Fibroblast of mammary gland (primary cell): ENCODE measurements around the gene LRRC63.

Experiments
- DNase-seq: peaks from one replicate; pipeline ENCODE4 v3.0.0-alpha.2; 2010; ENCODE audit warnings: low read depth
- H3K4me3 ChIP-seq: 2 replicates; pipeline ENCODE4 v1.5.1; 2011; ENCODE audit warnings: low read depth, mild to moderate bottlenecking, low read length, moderate library complexity; ENCODE audit not compliant: control insufficient read depth
- TF ChIP-seq, protein P1 (sequence below): conservative IDR thresholded peaks from 2 replicates; pipeline ENCODE4 v1.5.1; 2011; ENCODE audit warnings: low read depth, low read length, inconsistent platforms; ENCODE audit not compliant: control insufficient read depth, insufficient read depth

The LRRC63 gene

DNA sequence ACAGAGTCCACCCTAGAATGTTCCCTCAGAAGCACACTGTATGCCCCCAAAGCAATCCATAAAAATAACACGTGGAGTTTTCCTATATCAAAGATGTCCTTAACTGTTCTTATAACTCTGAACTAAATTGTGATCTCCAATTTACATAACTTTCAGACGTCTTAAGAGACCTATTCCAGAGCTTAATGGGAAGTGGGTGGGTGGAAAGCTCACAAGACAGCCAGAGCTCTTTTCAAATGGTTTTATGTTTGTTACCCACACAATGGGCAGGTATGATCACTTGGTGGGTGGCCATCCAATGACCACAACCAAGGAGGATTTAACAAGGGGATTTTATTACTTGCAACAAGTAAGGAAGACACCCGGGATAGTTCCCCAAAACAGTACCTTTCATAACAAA lies 81.7 kb downstream of the LRRC63 start:
- no peak overlapping the region for H3K4me3 ChIP-seq
- no peak for DNase-seq
- TF ChIP-seq, protein P1, sequence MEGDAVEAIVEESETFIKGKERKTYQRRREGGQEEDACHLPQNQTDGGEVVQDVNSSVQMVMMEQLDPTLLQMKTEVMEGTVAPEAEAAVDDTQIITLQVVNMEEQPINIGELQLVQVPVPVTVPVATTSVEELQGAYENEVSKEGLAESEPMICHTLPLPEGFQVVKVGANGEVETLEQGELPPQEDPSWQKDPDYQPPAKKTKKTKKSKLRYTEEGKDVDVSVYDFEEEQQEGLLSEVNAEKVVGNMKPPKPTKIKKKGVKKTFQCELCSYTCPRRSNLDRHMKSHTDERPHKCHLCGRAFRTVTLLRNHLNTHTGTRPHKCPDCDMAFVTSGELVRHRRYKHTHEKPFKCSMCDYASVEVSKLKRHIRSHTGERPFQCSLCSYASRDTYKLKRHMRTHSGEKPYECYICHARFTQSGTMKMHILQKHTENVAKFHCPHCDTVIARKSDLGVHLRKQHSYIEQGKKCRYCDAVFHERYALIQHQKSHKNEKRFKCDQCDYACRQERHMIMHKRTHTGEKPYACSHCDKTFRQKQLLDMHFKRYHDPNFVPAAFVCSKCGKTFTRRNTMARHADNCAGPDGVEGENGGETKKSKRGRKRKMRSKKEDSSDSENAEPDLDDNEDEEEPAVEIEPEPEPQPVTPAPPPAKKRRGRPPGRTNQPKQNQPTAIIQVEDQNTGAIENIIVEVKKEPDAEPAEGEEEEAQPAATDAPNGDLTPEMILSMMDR, result no peak

DNA sequence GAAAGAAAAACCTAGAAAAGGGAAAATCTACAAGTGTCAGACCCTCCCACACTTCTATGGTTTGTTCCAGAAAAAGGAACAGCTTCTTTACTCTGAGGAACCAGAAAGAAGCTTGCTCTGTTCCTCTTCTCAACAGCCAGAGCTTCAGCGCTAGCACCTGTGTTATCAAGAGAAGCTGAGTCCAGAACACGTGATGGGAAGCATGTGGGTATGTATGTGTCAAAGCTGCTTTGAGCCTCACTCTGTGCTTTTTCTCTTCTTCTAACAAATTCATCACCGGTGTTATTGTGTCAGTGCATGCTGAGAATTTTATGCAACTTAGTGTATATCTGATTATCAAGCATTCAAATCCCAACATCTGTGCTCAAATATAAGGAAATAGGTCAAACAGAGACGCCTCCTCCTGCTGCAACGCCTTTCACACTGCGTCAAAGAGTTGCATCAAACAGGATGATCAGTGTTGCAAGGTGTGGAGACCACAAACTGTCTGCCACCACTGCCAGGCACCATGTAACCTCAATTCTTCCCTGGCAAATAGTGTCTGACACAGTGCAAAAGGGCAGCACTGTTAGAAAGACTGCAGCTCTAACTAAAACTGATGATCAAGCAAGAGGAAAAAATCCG lies 83.9 kb downstream of the LRRC63 start:
- peak; percentile 91 for DNase-seq
- H3K4me3 ChIP-seq, result no peak overlapping the region

DNA sequence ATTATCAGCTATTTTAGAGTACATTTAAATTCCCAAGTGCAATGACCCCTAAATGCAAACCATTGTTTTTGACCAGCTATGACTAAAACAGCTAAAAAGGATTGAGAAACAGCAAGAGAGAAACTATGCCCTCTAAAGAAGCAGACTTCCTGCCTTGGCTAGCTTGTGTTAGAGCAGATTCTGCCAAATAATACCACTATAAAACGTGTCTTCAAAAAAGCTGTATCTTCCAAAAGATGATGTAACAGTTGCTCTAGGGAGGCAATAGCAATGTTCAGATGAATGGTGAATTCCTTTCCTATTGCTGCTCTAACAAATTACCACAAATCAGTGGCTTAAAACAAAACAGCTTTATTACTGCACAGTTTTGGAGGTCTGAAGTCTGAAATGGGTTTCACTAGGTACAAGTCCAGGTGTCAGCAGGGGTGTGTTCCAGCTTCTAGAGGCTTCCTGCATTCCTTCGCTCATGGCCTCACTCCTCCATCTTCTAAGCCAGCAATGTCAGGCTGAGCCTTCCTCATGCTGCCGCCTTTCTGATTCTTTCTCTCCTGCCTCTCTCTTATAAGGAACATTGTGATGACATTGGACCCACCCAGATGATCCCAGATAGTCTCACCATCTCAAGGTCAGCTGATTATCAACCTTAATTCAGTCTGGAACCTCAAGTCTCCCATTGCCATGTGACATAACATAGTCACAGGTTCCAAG lies 84.5 kb downstream of the LRRC63 start:
- TF ChIP-seq, protein P1, result no peak
- DNase-seq, result peak; percentile 98
- no peak overlapping the region for H3K4me3 ChIP-seq

More for the DNA sequence above, 83.9 kb downstream of the LRRC63 start:
- TF ChIP-seq, protein P1, result no peak

DNA sequence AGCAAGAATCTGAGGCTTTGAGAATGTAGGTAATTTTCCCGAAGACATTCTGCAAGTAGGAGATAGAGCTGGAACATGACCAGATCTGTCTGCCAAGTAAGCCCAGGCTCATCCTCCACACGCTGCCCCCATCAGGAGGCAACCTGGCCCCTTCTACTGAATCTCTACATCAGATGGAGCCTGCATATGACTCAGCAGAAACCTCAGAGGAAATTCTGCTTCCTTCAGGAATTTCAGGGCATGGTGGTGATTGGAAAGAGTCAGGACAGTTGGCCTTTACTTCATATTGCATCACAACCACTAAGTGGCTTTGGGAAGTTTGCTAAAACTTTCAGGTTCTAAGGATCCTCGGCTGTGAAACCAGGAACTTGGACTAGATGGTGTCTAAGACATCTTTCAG lies 85.2 kb downstream of the LRRC63 start:
- H3K4me3 ChIP-seq, result no peak overlapping the region
- TF ChIP-seq, protein P1, result no peak
- peak; percentile 96 for DNase-seq

DNA sequence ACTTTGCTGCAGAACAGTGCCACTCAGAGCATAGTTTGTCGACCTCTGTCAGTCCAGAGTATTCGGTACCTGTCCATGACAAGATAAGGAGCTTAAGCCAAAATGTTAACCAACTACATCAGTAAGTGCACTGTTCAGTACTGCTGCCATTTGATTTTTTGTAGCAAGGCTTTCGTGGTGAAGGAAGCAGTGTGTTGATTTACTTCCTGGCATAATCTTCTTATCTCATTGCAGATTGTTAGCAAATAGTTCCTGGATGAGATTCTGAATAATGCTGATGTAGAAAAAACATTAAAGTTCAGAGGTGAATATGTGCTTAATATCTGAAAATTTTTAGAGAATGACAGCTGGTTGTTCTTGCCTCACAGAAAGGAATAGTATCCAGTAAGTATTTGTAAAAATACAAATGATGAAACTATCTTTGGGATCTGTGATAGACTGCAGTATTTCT lies 85.7 kb downstream of the LRRC63 start:
- DNase-seq, result peak; percentile 15
- TF ChIP-seq, protein P1, result no peak
- no peak overlapping the region for H3K4me3 ChIP-seq

DNA sequence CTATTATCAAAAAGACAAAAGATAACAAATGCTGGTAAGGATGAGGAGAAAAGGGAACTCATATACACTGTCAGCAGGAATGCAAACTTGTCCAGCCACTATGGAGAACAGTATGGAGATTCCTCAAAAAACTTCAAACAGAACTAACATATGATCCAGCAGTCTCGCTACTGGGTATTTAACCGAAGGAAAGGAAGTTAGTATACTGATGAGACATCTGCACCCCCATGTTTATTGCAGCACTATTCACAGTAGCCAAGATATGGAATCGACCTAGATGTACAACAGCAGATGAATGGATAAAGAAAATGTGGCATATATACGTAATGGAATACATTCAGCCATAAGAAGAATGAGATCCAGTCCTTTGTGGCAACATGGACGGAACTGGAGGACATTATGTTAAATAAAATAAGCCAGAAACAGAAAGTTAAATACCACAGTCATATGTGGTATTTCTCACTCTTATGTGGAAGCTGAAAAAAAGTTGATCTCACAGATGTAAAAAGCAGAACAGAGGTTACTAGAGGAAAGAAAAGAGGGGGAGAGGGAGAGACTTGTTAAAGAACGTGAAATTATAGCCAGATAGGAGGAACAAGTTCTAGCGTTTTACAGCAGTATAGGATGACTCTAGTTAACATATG lies 92.1 kb downstream of the LRRC63 start:
- TF ChIP-seq, protein P1, result no peak
- H3K4me3 ChIP-seq, result no peak overlapping the region
- no peak for DNase-seq
